HG03196 (cell line): ENCODE data around the gene DCAF7.

ENCODE experiments used
- ATAC-seq: cut with Tn5 transposase; IDR thresholded peaks from one replicate; pipeline ENCODE4 v1.9.1; 2021; ENCODE audit not compliant: unreplicated experiment

DCAF7 gene

DNA sequence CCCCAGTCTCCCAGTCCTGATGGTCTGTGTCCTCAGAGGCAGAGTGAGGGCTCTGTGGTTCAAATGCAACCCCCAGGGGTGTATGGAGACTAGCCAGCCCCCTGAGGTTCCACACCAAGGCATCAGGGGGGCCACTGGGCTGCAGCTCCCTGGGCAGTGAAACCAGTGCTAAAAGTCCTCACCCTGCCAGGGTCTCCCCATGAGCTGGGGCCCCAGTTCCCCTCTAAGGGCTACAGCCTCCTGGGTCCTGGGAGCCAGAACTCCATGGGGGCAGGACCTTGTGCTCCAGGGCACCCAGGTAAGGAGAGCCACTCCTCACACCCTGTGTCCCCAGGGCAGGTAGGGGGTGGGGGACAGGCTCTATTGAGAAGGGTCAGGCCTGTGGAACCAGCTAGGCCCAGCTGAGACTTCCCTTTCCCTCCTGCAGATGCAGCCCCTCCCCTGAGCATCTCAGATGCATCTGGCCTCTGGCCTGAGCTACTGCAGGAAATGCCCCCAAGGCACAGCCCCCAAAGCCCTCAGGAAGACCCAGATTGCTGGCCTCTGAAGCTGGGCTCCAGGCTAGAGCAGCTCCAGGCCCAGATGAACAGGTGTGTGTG is 6.4 kb upstream of the DCAF7 start:
- ATAC-seq: no peak

DNA sequence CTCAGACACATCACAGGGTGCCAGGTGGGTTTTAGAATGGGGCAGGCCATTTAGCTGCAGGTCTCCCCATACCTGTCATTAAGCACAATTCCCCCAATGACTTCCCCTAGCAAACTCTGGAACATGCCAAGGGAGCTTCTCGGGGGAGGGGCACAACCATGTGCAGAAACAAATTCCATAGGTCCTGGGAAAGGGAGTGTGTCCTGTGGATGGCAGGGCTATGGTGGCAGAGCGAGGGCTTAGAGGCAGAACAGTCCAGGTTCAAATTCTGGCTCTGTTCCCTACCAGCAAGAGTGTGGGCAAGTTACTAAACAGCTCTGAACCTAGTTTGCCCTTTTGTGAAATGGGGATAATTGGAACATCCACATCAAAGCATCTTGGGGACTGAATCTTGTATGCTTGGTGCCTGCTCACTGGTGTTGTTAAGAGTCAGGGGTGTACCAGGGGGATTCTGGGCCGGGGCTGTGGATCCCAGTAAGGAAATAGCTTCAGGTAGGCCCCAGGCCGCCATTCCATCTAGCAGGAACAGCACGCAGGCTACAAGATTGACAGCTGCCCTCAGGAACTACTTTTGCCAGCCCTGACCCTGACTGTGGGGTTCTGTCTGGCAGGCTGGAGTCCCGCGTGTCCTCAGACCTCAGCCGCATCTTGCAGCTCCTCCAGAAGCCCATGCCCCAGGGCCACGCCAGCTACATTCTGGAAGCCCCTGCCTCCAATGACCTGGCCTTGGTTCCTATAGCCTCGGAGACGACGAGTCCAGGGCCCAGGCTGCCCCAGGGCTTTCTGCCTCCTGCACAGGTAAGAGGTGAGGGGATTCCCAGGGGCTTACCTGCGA is 5.6 kb upstream of the DCAF7 start:
- no peak for ATAC-seq

DNA sequence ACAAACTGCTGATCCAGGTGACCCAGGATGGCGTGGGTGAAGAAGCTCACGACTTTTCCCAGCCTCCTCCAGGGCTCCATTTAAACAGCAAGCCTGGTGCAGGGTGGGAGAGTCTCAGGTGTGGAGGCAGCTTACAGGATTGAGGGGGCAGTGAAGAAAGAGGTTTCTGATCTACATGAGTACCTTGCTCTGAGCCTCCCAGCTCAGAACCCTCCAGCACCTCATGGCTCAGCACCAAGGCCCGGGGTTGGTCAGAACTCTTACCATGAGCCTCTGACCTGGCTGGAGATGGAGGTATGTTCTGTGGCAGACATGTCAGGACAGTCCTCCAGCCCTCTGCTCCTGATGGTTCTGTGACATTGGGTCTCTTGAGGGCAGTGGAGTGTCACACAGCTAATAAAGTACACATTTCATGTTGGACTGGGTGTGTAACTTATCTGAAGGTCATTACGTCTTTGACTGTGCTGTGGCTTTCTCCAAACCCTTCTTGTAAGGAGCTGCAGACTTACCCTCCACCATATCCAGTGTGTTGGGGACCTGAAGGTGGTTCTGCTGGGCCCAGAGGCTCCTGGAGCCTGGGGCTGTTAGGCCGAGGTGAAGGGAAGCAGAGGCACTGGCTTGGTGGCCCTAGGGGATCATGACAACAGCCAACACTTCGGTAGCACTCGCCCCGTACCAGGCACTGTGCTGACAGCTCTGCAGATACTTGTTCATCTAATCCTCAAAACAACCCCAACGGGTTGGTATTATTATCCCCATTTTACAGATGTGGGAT is 3.8 kb upstream of the DCAF7 start:
- ATAC-seq: no peak

DNA sequence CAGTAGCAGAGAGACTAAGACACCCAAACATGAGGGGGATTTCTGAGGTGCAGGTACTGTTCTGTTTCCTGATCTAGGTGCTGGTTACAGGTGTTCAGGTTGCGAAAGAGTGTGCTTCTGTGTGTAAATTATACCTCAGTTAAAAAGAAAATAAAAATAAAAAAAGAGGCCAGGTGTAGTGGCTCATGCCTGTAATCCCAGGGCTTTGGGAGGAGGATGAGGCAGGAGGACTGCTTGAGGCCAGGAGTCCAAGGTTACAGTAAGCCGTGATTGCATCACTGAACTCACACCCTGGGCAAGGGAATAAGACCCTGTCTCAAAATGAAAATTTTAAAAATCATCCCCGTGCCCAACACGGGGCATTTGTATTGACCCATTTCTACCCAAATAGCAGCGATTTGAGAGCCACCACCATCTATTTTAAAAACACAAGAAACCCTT is 3.2 kb upstream of the DCAF7 start:
- no peak for ATAC-seq

DNA sequence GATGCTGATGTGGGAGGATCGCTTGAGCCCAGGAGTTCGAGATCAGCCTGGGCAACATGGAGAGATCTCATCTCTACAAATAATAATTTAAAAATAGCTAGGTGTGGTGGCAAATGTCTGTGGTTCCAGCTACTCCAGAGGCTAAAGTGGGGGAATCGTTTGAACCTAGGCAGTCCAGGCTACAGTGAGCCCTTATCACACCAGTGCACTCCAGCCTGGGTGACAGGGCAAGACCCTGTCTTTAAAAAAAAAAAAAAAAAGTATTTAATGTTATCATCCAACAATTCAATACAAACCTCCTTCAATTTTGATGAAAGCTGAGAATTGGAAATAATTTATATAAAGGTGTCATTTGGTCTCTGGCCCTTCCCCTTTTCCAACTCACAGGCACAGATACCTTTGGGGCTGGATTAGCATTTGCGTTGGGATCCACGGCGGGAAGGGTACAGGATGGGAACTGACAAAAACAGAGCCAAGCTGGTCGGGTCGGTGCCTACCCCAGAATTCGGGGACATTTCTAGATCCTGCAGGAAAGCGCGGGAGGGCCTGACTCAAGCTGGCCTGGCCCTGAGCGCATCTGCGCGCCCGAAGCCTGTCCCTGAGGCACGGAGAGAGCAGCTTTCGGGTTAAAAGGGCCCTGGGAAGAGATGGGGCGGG is 860 bp upstream of the DCAF7 start:
- ATAC-seq: peak; percentile 15

DNA sequence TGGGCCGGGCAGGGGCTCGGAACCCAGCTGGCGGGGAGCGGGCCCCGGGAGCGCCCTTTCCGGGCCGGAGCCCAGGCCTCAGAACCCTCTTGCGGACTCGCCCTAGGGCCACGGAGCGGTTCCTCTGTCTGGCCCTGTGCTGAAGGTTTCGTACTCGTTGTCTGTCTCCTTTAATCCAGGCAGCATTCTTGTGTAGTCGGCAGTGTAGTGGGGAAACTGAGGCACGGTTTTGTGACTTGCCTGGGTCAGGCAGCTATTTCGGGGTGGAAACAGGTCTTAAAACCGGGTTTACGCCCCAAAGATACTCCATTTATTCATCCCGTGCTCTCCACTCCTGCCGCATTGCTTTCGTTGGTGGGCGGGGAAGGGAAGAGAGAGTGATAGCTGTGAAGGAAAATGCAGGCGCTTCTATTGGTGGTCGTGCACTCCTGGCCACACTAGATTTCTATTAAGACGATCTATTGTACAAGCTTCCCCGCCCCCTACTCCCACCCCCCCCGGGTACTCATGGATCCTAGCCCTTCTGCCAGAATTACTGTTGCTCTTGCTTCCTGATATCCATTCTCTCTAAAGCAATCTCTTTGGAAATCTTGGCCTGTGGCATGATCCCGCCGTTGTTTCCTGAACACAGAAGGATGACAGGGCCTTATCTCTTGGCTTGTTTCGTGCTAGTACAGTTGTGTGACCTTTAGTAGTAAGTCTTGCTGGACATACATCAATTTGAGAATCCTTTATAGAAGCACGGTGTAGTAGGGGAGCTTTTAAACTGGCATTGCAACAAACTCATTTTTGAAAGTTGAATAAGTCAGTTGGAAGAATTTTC is 751 bp downstream of the DCAF7 start:
- ATAC-seq: no peak

DNA sequence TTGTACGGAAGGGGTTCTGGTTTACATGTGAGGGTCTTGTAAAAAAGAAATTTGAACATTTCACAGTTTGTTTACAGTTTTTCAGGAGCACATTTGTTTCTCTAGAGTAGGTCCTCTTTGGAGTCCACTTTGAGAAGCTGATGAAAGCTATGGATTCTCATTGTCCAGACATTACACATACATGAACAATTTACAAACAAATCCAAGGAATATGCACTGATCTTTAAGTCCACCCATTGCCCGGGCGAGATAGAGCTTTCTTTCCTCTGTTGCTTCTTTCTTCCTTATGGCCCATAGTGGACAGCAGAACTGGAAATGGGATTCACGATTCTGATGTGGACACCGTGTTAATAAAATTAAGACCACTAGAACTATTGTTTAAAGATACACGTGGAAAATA is 1.9 kb downstream of the DCAF7 start:
- ATAC-seq: no peak

DNA sequence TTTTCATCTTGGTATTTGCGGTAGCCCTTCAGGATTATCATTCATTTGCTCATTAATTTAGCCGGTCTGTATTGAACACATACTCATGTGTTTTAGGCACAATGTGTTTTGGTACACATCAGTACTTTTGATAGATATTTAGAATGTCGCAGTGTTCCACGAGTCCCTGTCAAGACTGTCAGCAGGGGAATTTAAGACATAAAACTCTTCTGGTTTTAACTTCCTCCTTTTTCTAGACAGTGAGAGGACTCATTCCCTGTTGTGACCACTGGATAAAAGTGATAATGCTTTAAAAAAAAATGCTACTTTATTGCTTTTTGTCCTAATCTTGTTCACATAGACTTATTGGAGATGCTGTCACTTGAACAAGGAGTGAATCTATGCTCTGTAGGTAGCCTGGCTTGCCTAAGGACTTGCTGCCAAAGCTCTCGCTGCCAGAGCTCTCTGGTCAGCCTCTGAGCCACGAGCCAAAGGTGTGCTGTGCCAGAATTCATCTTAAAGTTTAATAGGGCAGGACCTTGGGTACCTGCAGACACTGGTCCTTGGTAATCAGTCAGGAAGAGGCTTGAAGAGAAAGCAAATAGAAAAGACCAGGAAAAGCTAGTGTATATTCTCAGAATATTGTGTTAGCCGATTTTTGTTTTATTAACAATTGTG is 5.4 kb downstream of the DCAF7 start:
- ATAC-seq: no peak

DNA sequence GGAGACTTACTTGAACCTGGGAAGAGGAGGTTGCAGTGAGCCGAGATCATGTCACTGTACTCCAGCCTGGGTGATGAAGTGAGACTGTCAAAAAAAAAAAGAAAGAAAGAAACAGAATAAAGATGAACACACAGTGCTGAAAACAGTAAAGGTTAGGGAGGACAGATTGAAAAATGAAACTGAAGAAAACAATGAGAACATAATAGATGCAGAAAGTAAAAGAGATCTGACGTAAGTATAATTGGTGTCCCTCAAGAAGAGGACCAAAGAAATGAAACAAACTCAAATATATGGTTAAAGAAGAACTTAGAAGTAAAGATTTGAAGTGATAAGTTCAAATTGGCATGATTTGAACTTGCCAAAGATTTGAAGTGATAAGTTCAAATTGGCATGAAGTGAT is 7.1 kb downstream of the DCAF7 start:
- ATAC-seq: no peak

DNA sequence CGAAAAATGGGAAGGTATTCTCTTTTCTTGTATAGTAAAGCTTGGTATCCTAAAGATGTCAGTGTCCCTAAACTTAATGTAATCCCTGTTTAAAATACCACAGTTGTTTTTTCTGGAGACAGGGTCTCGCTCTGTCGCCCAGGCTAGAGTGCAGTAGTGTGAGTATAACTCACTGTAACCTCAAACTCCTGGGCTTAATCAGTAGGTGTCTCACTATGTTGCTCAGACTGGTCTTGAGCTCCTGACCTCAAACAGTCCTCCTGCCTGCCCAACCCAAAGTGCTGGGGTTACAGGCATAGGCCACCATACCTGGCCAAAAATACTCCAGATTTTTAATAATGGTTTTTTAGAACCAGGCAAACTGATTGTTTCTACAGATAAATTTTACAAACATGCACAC is 8.2 kb downstream of the DCAF7 start:
- ATAC-seq: no peak

DNA sequence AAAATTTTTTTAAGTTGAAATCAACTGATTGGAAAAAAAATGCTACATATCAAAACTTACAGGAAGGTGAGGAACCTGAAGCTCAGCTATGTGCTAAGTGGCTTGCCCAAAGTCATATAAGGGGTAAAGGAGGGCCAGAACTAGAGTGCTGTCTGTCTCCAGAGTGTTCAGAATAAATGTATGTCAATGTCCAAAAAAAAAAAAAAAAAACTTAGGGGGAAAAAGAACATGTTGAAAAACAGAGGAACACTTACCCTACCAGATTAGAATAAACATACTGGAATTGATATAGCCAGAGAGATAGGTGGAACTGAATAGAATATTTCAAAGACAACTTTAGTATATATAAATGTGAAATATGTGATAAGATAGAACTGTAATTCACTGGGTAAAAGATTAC is 11.5 kb downstream of the DCAF7 start:
- no peak for ATAC-seq

DNA sequence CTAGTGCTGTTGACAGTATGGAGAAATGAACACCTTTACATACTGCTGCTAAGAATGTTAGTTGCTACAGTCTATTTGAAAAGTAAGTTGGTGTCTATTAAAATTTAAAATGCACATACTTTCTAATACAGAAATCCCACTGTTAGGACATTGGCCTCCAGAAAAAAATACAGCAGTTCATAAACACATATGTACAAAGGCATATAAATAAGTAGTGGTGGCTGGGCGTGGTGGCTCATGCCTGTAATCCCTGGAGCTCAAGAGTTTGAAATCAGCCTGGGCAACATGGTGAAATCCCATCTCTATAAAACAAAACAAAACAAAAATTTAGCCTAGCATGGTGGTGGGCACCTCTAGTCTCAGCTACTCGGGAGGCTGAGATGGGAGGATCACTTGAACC is 13.1 kb downstream of the DCAF7 start:
- no peak for ATAC-seq

DNA sequence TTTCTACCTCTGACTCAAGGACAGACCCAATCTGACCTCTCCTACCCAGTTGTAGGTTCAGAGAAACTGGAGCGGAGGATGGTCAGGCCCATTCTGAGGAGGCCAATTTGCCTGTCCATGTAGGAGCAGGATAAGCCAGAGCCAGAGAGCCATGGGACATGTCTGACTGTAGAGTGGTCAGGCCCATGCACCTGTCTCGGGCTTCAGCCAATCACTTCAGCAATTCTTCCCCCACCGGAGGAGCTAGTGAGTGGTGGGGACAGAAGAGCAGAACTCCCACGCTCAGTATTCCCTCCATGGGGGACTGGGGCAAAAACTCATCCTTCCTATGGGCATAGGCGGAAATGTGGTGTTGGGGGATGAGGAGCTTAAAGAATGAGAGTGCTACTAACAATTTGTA is 14.3 kb downstream of the DCAF7 start:
- no peak for ATAC-seq

DNA sequence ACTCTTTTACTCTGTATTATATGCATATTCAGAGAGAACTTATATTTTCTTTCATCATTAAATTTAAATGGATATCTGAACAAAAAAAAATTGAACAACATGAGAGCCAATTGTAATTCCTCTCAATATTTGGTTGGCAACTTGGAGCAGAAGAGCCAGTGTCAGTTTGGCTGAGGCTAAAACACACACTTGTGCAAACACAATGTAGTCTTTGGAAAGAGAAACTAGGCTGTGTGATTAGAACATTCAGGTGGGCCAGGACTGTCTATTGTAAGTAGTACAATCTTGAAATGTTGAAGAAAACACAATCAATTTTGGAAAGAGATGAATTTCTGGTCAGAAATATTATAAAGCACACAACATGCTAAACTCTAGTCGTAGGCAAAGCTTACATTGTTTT is 17.0 kb downstream of the DCAF7 start:
- ATAC-seq: no peak

DNA sequence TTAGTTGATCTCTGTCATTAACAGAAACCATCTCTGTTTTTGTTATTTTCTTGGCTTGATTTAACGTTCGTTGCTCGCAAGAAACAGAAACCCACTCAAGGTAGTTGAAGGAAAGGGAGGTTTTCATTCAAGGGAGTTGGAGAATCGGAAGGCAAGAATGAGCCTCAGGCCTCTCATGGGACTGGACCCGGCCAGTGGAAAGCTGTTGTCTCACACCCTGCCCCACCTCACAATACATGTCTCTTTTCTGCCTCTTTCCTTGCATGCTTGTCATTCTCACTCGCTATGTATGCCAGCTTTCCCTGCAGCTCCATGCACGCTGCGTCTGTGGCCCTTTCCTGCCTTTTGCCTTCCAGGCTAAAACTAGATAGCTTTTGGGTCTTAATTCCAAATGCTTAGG is 18.3 kb downstream of the DCAF7 start:
- no peak for ATAC-seq

DNA sequence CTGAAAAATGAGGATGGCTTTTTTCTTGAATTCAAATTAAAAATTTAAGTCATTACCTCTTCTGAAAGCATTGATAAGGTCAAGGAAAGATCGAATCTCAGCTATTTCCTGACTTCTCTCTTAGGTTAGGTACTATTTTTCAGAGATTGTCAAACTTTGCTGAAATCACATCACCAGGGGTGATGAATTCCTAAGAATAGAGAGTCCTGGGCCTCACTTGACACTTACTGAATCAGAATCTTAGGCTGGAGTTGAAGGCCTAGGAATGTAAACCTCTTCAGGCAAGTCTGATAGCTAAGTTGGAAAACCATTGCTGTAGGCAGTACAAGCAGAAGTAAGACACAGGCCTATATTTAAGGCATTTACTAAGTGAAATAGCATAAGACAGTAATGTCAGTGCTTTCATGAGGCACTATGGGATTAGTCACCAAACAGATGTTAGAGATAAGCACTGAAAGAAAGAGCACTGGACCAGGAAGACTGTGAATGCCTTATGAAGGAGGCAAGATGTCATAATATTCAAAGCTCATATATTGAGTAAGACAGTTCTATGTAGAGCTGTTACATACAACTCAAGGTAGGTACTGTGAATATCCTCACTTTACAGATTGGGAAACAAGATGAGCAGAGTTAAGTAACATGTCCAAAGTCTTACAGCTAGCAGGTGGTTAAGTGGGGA is 21.5 kb downstream of the DCAF7 start:
- no peak for ATAC-seq

DNA sequence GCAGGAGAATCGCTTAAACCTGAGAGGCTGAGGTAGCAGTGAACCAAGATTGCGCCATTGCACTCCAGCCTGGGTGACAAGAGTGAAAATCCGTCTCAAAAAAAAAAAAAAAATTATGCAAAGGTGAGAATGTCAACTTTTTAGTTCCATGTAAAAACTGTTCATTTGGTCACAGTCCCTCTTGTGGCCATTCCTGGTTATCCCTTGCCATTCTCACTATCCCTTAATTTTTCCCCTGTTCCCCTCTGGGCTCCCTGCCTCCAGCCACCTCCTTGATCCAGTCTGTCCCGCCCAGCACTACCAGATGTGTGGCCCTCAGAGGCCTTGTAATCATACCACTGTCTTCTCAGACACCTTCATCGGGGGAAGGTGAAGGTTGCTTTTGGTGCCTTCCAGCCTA is 23.4 kb downstream of the DCAF7 start:
- ATAC-seq: no peak

DNA sequence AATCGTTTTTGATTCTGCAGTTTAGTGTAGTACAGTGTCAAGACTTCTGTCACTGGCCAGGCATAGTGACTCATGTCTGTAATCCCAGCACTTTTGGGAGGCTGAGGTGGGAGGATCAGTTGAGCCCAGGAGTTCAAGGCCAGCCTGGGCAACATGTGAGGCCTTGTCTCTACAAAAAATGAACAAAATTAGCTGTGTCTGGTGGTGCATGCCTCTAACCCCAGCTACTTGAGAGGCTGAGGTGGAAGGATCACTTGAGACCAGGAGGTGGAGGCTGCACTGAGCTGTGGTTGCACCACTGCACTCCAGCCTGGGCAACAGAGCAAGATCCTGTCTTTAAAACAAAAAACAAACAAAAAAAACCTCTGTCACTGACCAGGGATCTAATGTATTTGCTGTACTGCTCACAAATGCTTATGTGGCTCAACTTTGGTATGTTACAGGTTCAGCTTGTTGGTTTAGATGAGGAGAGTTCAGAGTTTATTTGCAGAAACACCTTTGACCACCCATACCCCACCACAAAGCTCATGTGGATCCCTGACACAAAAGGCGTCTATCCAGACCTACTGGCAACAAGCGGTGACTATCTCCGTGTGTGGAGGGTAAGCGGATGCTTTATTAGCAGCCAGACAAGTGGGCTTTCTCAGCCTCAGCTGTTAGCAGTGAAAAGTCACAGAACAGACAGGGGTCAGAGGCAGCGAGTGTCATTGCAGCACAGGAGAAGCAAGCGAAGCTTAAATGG is 27.9 kb downstream of the DCAF7 start:
- ATAC-seq: no peak

DNA sequence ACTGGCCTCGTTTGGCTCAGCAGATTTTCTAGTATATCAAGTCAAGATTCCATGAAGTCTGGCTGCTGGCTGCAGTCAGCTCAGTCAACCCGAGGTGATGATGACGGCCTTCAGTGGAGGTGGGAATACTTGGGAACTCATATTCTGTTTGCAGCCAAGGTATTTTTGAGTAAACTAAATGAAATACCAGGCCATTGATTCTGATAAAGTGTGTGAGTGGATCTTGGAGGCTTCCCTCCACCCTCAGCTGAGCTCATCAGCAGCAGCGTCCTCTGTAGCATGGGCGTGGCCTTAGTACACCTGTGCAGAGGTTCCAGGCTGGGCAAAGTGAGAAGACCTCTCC is 28.5 kb downstream of the DCAF7 start:
- ATAC-seq: no peak
